HG03097 (cell line): ENCODE results near the gene STK40.

Experiments
- ATAC-seq: cut with Tn5 transposase; IDR thresholded peaks from one replicate; pipeline ENCODE4 v1.9.1; 2021; ENCODE audit not compliant: unreplicated experiment, low FRiP score

STK40 gene

DNA sequence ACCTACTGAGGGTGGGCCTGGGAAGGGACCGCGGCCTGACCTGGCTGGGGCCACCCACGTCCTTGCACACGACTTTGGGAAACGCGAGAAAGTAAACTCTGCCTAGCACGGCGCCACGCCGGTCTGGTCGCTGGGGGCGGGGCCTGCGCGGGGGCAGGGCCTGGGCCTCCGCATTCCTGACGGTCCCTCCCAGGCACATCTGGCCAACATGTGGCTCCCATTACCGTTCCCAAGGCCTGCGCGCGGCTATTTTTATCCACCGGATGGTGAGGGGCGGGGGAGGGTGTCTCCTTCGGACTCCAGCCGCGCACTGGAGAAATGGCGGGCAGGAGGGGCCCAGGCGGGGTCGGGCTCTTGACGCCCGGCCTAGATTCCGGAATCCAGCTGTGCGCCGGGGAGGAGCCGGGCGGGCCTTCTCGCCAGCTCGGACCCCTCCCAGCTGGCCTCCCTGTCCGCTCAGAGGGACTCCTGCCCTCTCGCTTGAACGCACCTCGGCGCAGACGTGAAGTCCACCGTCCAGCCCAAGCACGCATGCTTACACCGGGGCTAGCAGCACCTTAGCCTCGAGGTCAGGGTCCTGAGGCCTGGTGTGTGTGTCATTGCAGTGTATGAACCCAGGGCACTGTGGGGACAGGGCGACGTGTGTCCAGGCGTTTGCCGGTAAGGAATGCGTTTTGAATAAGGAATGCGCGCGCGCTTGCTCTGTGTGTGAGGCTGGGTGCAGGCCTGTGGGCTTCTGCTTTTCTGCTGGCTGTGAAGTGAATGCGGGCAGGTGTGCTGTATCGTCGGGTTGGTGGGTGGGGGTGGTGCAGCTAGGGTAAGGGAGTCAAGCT is 64.4 kb downstream of the STK40 start:
- no peak for ATAC-seq

DNA sequence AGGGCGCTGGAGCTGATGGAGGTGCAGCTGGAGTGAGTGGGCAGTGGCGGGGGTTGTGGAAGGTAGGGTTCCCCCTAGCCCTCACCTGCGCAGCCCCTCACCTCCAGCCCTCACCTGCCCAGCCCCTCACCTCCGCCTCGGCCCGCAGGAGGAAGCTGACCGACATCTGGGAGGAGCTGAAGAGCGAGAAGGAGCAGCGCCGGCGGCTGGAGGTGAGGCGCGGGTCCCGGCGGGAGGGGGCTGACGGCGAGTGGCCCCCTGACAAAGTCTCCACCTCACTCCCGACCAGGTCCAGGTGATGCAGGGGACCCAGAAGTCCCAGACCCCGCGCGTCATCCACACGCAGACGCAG is 65.0 kb downstream of the STK40 start:
- no peak for ATAC-seq

DNA sequence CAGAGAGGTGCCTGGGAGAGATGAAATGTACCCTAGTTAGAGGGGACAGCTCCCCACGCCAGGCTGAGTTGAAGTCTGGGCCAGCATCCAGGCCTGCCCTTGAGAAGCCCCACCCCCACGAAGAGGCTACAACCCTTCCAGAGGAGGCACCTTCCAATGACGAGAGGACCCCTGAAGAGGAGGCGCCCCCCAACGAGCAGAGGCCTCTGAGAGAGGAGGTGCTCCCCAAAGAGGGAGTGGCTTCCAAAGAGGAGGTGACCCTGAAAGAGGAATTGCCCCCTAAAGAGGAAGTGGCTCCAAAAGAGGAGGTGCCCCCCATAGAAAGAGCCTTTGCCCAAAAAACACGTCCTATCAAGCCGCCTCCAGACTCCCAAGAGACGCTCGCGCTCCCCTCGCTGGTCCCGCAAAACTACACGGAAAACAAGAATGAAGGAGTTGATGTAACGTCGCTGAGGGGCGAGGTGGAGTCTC is 65.4 kb downstream of the STK40 start:
- no peak for ATAC-seq

- no peak for ATAC-seq
These were observed 76.3 kb downstream of the STK40 start for GRCh38 chr1:36309397-36309796.

DNA sequence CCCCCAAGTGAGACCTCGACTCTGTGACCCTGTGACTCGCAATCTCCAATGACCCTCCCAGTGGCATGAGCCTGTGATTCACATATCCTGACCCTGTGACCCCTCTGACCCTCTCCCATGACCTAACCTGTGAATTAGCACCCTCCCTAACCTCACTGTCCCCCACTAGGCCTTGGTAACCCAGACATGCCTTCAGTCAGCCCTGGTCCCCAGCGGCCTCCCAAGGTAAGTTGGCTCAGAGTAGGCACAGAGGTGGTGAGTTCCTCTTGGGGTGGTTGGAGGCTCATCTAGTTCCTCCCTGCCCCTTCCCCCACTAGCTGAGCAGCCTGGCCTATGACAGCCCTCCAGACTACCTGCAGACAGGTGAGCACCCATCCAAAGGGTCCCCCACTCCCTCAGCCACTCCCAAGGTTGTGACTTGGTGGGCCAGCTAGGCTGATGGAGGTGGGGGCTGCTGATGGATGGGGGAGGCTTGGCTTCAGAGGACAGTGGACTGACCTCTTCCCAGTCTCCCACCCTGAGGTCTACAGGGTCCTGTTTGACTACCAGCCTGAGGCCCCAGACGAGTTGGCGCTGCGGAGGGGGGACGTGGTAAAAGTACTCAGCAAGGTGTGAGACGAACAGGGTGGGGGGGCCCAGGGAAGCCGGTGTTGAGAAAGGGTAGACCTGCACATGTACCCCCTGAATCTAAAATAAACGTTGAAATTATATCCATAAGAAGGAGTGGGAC is 78.0 kb downstream of the STK40 start:
- ATAC-seq, result no peak

GRCh38 chr1:36306902-36307456 is 78.7 kb downstream of the STK40 start:
- ATAC-seq, result peak; percentile 92

GRCh38 chr1:36306210-36306901 is 79.4 kb downstream of the STK40 start, which contains the start of gene SH3D21:
SH3D21 (plus strand) TSS chr1:36306368; CDS start chr1:36306421, 53 bp downstream.
- ATAC-seq, result peak; percentile 37

DNA sequence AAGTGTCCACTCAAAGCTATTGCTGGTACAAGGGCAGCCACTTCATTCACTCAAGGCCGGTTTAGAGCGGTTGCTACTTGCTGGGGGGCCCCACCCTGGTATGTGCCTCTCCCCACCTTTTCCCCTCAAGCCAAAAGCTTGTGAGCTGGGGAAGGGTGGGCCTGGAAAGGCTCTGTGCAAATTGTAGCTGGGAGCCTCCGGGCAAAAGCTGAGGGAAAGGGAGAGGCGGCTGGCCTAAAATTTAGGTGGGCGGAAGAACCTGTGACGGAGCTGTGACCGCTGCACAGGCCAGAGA is 79.9 kb downstream of the STK40 start:
- no peak for ATAC-seq

GRCh38 chr1:36304970-36305914 is 80.5 kb downstream of the STK40 start:
- no peak for ATAC-seq

- no peak for ATAC-seq
These were observed 81.2 kb downstream of the STK40 start for GRCh38 chr1:36304521-36304920.

- no peak for ATAC-seq
These were observed 81.9 kb downstream of the STK40 start for GRCh38 chr1:36303650-36304360.

GRCh38 chr1:36303244-36303643 is 82.5 kb downstream of the STK40 start:
- no peak for ATAC-seq

DNA sequence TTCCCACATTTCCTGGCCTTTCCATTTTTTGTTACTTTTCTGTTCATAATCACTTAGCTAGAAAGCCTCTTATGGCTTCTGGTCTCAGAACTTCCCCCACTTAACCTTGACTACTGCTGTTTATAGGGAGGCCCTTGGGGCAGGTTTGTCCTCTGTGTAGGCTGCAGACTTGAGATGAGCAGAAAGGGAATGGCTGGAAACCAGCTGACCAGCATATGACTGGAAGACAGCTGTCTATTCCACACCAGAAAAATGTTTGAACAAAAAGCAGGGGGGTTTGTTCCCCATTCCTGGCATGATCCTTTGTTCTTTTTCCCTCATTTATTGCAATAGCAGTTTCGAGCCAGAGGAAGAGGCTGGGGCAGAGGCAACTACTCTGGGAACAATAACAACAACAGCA is 84.5 kb downstream of the STK40 start:
- ATAC-seq, result no peak

DNA sequence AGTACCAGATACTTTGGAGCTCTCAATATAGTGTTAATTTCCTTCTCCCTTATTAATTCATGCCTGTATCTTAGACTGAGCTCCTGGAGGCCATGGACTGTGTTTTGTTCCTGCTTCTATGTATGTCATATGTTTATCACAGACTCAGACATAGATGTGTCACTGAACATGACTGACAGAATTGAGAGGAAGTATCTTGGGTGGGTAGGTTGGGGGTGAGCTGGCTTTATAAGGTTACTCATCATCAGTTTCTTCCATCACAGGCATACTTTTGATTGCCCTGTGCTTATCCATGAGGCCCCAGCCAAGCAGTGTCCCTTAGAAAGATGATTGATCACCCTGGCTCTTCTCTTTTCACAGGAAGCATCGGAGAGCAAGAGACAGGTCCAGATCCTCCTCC is 85.2 kb downstream of the STK40 start:
- ATAC-seq, result no peak

- ATAC-seq, result no peak
These were observed 87.1 kb downstream of the STK40 start for GRCh38 chr1:36298640-36299039.

- ATAC-seq, result no peak
These were observed 88.7 kb downstream of the STK40 start for GRCh38 chr1:36297062-36297461.

DNA sequence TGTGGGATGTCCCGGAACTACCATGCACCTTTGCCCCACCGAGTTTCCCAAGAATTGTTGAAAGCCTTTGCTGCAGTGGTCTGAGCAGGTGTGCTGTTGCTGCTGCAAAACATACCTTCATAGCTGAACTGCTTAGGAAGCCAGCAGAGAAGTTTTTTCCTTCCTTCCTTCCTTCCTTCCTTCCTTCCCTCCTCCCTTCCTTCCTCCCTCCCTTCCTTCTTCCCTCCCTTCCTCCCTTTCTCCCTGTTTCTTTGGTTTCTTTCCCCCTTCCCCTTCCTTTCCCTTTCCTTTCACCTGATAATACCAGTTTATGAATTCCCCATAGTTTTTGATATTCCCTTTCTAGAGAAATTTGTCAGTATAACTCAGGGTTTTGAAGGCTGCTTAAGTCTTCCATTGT is 90.3 kb downstream of the STK40 start:
- ATAC-seq, result no peak
